GM20000 (cell line): ENCODE measurements around the gene SLC37A1.
"Not testable (repeated sequence)": the region's sequence is repeated elsewhere in the genome, so short reads cannot be mapped to it uniquely, and the experiment has no call there.

Experiments used
- DNase-seq: peaks from one replicate; pipeline ENCODE4 v3.0.0; 2012; ENCODE audit warnings: low spot score
- TF ChIP-seq, protein P1 (sequence below): IDR thresholded peaks from 2 replicates; pipeline ENCODE4 v1.5.1; 2012; ENCODE audit warnings: mild to moderate bottlenecking, control low read depth; ENCODE audit errors: extremely low read depth, missing control alignments

Gene SLC37A1

GRCh38 chr21:42468491-42469131 lies 45.0 kb upstream of the SLC37A1 start:
- TF ChIP-seq, protein P1, sequence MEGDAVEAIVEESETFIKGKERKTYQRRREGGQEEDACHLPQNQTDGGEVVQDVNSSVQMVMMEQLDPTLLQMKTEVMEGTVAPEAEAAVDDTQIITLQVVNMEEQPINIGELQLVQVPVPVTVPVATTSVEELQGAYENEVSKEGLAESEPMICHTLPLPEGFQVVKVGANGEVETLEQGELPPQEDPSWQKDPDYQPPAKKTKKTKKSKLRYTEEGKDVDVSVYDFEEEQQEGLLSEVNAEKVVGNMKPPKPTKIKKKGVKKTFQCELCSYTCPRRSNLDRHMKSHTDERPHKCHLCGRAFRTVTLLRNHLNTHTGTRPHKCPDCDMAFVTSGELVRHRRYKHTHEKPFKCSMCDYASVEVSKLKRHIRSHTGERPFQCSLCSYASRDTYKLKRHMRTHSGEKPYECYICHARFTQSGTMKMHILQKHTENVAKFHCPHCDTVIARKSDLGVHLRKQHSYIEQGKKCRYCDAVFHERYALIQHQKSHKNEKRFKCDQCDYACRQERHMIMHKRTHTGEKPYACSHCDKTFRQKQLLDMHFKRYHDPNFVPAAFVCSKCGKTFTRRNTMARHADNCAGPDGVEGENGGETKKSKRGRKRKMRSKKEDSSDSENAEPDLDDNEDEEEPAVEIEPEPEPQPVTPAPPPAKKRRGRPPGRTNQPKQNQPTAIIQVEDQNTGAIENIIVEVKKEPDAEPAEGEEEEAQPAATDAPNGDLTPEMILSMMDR: no peak
- DNase-seq: no peak

DNA sequence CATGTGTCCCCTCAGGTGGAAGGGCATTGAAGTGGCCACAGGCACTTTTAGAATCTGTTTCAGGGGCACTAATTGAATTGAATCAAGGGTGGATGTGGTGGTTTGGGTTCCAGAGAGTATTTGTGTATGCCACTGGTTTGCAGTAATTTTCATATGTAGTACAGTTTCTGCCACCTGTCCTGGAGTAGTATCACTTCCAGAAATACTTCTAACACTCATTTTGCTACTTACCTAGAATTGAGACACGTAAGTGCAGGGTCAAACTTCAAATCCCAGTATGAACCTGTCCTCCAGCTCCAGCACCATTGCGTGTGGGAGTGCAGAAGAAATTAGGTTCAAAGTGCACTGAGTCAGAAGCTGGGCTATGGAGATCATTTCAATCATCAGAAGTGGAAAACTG lies 44.4 kb upstream of the SLC37A1 start:
- DNase-seq: no peak
- TF ChIP-seq, protein P1: no peak

DNA sequence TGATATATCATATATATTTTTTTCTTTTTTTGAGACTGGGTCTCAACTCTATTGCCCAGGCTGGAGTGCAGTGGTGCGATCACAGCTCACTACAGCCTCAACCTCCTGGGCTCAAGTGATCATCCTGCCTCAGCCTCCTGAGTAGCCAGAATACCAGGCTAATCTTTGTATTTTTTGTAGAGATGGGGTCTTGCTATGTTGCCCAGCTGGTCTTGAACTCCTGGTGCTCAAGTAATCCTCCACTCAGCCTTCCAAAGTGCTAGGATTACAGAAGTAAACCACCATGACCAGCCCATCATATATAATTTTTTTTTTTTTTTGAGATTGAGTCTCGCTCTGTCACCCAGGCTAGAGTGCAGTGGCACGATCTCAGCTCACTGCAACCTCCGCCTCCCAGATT lies 43.9 kb upstream of the SLC37A1 start:
- DNase-seq: not testable (repeated sequence)

GRCh38 chr21:42471206-42471605 lies 42.4 kb upstream of the SLC37A1 start:
- TF ChIP-seq, protein P1: no peak
- DNase-seq: no peak

DNA sequence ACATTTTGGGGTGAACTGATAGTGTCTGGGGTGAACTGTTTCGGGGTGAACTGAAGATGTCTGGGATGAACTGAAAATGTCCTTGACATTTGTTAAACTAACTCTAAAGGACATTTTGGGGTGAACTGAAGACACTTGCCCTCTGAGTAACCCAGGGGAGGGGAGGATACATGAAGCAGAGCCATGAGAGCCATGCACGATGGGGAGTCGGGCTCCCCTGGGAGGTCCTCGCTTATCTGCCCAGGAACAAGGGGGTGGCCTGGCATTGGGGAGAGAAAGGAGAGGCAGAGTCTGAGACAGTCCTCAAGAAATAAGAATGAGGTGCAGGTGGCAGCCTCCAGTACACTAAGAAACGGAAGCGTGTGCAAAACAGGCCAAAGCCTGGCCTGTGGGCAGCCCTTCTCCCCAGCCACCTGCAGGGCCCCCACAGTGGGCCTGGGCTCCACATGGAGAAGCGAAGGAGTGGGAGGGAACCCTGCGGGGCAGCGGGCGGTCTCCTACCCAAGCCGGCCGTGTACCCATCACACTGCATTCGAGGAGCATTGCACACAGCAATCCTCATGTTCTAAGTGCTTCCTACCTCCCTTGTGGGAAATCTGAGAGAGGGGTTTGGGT lies 41.8 kb upstream of the SLC37A1 start:
- DNase-seq: no peak
- TF ChIP-seq, protein P1: no peak

DNA sequence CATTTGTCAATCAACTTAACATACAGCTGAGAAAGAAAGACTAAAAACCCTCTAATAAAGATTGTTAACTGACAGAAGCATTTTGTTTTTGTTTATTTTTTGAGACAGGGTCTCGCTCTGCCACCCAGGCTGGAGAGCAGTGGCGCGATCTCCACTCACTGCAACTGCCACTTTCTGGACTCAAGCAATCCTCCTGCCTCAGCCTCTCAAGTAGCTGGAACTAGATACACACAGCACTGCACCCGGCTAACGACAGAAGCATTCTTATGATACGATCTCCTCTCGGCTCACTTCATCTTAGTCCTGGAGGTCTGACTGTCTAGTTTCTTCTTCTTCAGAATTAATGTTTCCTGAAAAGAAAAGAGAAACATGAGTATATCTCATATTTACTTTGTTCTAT lies 41.1 kb upstream of the SLC37A1 start:
- DNase-seq: no peak
- TF ChIP-seq, protein P1: no peak

DNA sequence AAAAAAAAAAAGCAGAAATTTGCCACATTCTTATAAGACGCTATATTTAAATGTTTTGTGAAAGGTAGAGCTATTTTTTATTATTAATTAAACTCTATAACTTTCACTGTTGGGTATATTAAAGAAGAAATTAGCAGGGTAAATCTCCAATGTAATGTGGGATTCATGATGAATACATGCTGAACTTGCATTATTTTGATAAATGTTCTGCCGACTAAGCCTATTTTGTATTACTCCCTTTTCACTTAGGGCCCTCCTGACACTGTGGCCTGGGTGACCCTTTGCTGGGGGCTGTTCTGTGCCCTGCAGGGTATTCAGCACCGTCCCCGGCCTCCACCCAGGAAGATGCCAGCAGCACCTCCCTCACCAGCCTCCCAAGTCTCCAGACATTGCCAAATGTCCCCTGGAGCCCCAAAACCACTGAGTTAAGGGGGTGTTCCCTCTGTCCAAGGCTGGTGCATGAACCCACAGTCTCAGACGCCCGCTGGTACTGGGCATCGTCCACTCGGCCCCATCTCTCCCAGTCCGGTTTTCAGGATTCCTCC lies 40.1 kb upstream of the SLC37A1 start:
- TF ChIP-seq, protein P1: no peak
- DNase-seq: no peak
